Measurements from ENCODE around the gene IFTAP.

The IFTAP gene

GRCh38 chr11:36700246-36700645 is 105.9 kb downstream of the IFTAP start:
- DNase-seq (ENCODE audit: low spot score), result no peak
- TF ChIP-seq CTCF (IDR thresholded peaks at IDR 0.05; ENCODE audit: extremely low read depth, missing control alignments), result no peak

- peak; percentile 59 for DNase-seq (ENCODE audit: low spot score)
- TF ChIP-seq CTCF (IDR thresholded peaks at IDR 0.05; ENCODE audit: extremely low read depth, missing control alignments), result peak; percentile 78
These were observed 108.2 kb downstream of the IFTAP start for GRCh38 chr11:36702330-36703054.

- no peak for TF ChIP-seq CTCF (IDR thresholded peaks at IDR 0.05; ENCODE audit: extremely low read depth, missing control alignments)
- peak; percentile 23 for DNase-seq (ENCODE audit: low spot score)
These were observed 108.7 kb downstream of the IFTAP start for GRCh38 chr11:36703055-36703404.
